HepG2 (cell line): ENCODE data around the gene CNR2. TPM values are rescaled to one million over a fixed set of nuclear protein-coding genes. Genes with fewer than 3 reads are reported as not detected.
A peak's percentile ranks its signal among the peaks of the same experiment; 100 is the strongest.

ENCODE experiments used
- AKAP8 ChIP-seq: sonication (generic); formaldehyde crosslinking; IDR thresholded peaks from 2 replicates; pipeline ENCODE4 v1.5.1; 2020; ENCODE audit warnings: mild to moderate bottlenecking, missing genetic modification reagents
- ATM ChIP-seq: fragments of 450-650 bp; IDR thresholded peaks from 2 replicates; pipeline ENCODE4 v1.7.1; 2017; ENCODE audit warnings: mild to moderate bottlenecking, borderline replicate concordance
- CEBPB ChIP-seq: IDR thresholded peaks from 2 replicates; pipeline ENCODE4 v1.6.1; 2011; ENCODE audit warnings: low read depth, low read length, improper control_type of control experiment, borderline replicate concordance
- EEA1 ChIP-seq: sonication (generic); formaldehyde crosslinking; IDR thresholded peaks from 2 replicates; pipeline ENCODE4 v1.5.1; 2020; ENCODE audit warnings: mild to moderate bottlenecking, missing genetic modification reagents, borderline replicate concordance
- JUND ChIP-seq: sonication (generic); formaldehyde crosslinking; IDR thresholded peaks from 2 replicates; pipeline ENCODE4 v1.8.0; 2022; ENCODE audit warnings: mild to moderate bottlenecking, missing genetic modification reagents
- KAT8 ChIP-seq: IDR thresholded peaks from 2 replicates; pipeline ENCODE4 v1.6.1; 2016; ENCODE audit warnings: missing genetic modification reagents, missing compliant biosample characterization
- LCORL ChIP-seq, 2 experiments: fragments of 450-650 bp in 1 of 2; sonication (generic) in 1 of 2; formaldehyde crosslinking in 1 of 2; IDR thresholded peaks; 2 replicates each; pipeline versions ENCODE4 v1.5.0 to v1.6.1; 2017 to 2020; ENCODE audit warnings: antibody characterized with exemption in 1 of 2, missing genetic modification reagents in 1 of 2
- MTF2 ChIP-seq: sonication (generic); formaldehyde crosslinking; IDR thresholded peaks from 2 replicates; pipeline ENCODE4 v1.5.0; 2020; ENCODE audit warnings: missing genetic modification reagents, borderline replicate concordance
- NFAT5 ChIP-seq: sonication (generic); formaldehyde crosslinking; IDR thresholded peaks from 2 replicates; pipeline ENCODE4 v1.4.0; 2020; ENCODE audit warnings: missing genetic modification reagents
- PPARG ChIP-seq: conservative IDR thresholded peaks from 2 replicates; pipeline ENCODE4 v1.6.1; 2016; ENCODE audit warnings: missing biosample characterization, missing genetic modification reagents
- RAD51 ChIP-seq: fragments of 450-650 bp; IDR thresholded peaks from 2 replicates; pipeline ENCODE4 v1.6.1; 2016; ENCODE audit warnings: borderline replicate concordance
- SIX4 ChIP-seq: sonication (generic); formaldehyde crosslinking; IDR thresholded peaks from 2 replicates; pipeline ENCODE4 v1.4.0; 2020; ENCODE audit warnings: missing genetic modification reagents
- TBL1XR1 ChIP-seq: fragments of 150-350 bp; IDR thresholded peaks from 2 replicates; pipeline ENCODE4 v1.6.1; 2014; ENCODE audit warnings: borderline replicate concordance, low read length; ENCODE audit not compliant: partially characterized antibody
- TRIM22 ChIP-seq: fragments of 450-650 bp; IDR thresholded peaks from 2 replicates; pipeline ENCODE4 v1.6.1; 2017
- U2AF1 ChIP-seq: fragments of 200-400 bp; formaldehyde crosslinking; optimal IDR thresholded peaks from 2 replicates; pipeline ENCODE3; 2017; ENCODE audit warnings: mild to moderate bottlenecking, low read depth, low read length
- ZBTB1 ChIP-seq: sonication (generic); formaldehyde crosslinking; IDR thresholded peaks from 2 replicates; pipeline ENCODE4 v1.4.0; 2020; ENCODE audit warnings: missing genetic modification reagents, borderline replicate concordance
- ZBTB7B ChIP-seq: sonication (generic); formaldehyde crosslinking; IDR thresholded peaks from 2 replicates; pipeline ENCODE4 v1.4.0; 2020; ENCODE audit warnings: missing genetic modification reagents
- ZFY ChIP-seq: sonication (generic); formaldehyde crosslinking; IDR thresholded peaks from 2 replicates; pipeline ENCODE4 v1.4.0; 2020; ENCODE audit warnings: missing genetic modification reagents
- ZMAT5 ChIP-seq: sonication (generic); formaldehyde crosslinking; IDR thresholded peaks from 2 replicates; pipeline ENCODE4 v1.5.0; 2020; ENCODE audit warnings: mild to moderate bottlenecking, low read depth, missing genetic modification reagents, borderline replicate concordance
- ZNF143 ChIP-seq: sonication (generic); formaldehyde crosslinking; IDR thresholded peaks from 2 replicates; pipeline ENCODE4 v1.4.0; 2020; ENCODE audit warnings: missing genetic modification reagents
- ZNF530 ChIP-seq: sonication (generic); formaldehyde crosslinking; IDR thresholded peaks from 2 replicates; pipeline ENCODE4 v1.5.0; 2020; ENCODE audit warnings: low read depth, mild to moderate bottlenecking, missing genetic modification reagents
- ZNF564 ChIP-seq: sonication (generic); formaldehyde crosslinking; IDR thresholded peaks from 2 replicates; pipeline ENCODE4 v1.8.1; 2023; ENCODE audit warnings: mild to moderate bottlenecking, missing genetic modification reagents
- ZNF615 ChIP-seq: sonication (generic); formaldehyde crosslinking; IDR thresholded peaks from 2 replicates; pipeline ENCODE4 v1.5.0; 2020; ENCODE audit warnings: mild to moderate bottlenecking, missing genetic modification reagents, borderline replicate concordance
- ZNF652 ChIP-seq: IDR thresholded peaks from 2 replicates; pipeline ENCODE4 v1.6.1; 2016; ENCODE audit warnings: low read depth, borderline replicate concordance
- ZNF7 ChIP-seq: IDR thresholded peaks from 2 replicates; pipeline ENCODE4 v1.6.1; 2016; ENCODE audit warnings: missing biosample characterization, missing genetic modification reagents
- ZNF776 ChIP-seq: sonication (generic); formaldehyde crosslinking; IDR thresholded peaks from 2 replicates; pipeline ENCODE4 v1.4.0; 2020; ENCODE audit warnings: mild to moderate bottlenecking, missing genetic modification reagents
- polyA plus RNA-seq, 8 experiments: library from polyadenylated mRNA; depleted of rRNA in 3 of 8; stranded (reverse) in 7 of 8; unstranded in 1 of 8; fragments of >200 nt; fragmentation: Illumina TruSeq in 4 of 8; extraction: Trizol in 4 of 8; gene quantifications; 2 replicates each; pipeline versions ENCODE4 v1.2.1 to v1.2.3, GENCODE V29; 2011 to 2016; ENCODE audit warnings: low read depth in 4 of 8, missing spikeins in 1 of 8, mixed read lengths in 1 of 8; ENCODE audit not compliant: insufficient read depth in 1 of 8
- total RNA-seq, 5 experiments: library from RNA; depleted of rRNA; stranded (reverse); fragments of >200 nt; fragmentation: Illumina TruSeq; extraction: Trizol; gene quantifications; 2 replicates each; pipeline ENCODE4 v1.2.3, GENCODE V29; 2016; ENCODE audit warnings: low read depth in 1 of 5

CNR2 gene
- total and polyA plus RNA-seq, 2 of the 13 experiments (the other 11 are each of a cell fraction or from before 2014, with no cell fraction given): not detected

- no peak for TF ChIP-seq NFAT5
- no peak for TF ChIP-seq ZNF7 (CRISPR knock-in tag)
- TF ChIP-seq ZBTB7B: 0 out of 2 replicates have a peak, but pooled peaks have one; percentile 21
- TF ChIP-seq PPARG: 0 out of 2 replicates have a peak, but pooled peaks have one; percentile 13
- TF ChIP-seq JUND (CRISPR knock-in tag): no peak
- TF ChIP-seq ZMAT5 (CRISPR knock-in tag): no peak
- no peak for TF ChIP-seq SIX4 (CRISPR knock-in tag)
- TF ChIP-seq MTF2 (CRISPR knock-in tag): no peak
- TF ChIP-seq TRIM22: no peak
- peak; percentile 39; the same call in 1 of the 2 replicates for TF ChIP-seq ZNF143
- TF ChIP-seq ATM: no peak
- peak; percentile 51 for TF ChIP-seq ZNF564
- TF ChIP-seq KAT8 (CRISPR knock-in tag): peak; percentile 88
- TF ChIP-seq ZNF615 (CRISPR knock-in tag): no peak
- TF ChIP-seq ZNF530 (CRISPR knock-in tag): no peak
- TF ChIP-seq TBL1XR1: no peak
- TF ChIP-seq U2AF1: no peak
- TF ChIP-seq RAD51: no peak
- peak; percentile 89 for TF ChIP-seq ZFY (CRISPR knock-in tag)
- no peak; the same call in 1 of the 2 replicates for TF ChIP-seq AKAP8 (CRISPR knock-in tag)
- TF ChIP-seq CEBPB: no peak
- no peak for TF ChIP-seq ZBTB1 (CRISPR knock-in tag)
- 0 out of 2 replicates have a peak, but pooled peaks have one; percentile 22 for TF ChIP-seq ZNF652 (CRISPR knock-in tag)
- TF ChIP-seq ZNF776 (CRISPR knock-in tag): peak; percentile 68; the same call in 1 of the 2 replicates
- 0 out of 2 replicates have a peak, but pooled peaks have one; percentile 50 for TF ChIP-seq EEA1 (CRISPR knock-in tag)
- no peak for TF ChIP-seq LCORL (IDR thresholded peaks at IDR 0.05)
- no peak; the same call in 1 of the 2 replicates for TF ChIP-seq LCORL (CRISPR knock-in tag; IDR thresholded peaks at IDR 0.05)
Observed at GRCh38 chr1:23867895-23868556, 45.1 kb downstream of the CNR2 start, which contains the start of gene FUCA1 (continued).
